ENCODE results near the gene KDM2B.

DNA sequence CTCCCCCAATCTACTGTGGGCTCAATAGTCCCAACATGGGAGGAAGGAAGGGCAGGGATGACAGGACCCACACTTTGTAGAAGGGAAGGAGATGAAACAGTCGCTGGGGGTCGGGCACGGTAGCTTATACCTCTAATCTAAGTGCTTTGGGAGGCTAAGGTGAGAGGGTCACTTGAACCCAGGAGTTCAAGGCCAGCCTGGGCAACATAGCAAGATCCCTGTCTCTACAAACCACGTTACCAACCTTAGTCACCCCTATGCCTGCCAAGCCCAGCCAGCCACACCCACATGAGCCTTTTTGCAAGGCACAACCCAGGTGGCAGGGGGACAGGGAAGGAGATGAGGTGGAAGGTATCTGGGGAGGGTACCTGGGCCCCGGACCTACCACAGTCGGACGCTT lies 31.7 kb downstream of the KDM2B start:
- no peak for TF ChIP-seq EP300 (IDR thresholded peaks at IDR 0.05)
- TF ChIP-seq, protein P1, sequence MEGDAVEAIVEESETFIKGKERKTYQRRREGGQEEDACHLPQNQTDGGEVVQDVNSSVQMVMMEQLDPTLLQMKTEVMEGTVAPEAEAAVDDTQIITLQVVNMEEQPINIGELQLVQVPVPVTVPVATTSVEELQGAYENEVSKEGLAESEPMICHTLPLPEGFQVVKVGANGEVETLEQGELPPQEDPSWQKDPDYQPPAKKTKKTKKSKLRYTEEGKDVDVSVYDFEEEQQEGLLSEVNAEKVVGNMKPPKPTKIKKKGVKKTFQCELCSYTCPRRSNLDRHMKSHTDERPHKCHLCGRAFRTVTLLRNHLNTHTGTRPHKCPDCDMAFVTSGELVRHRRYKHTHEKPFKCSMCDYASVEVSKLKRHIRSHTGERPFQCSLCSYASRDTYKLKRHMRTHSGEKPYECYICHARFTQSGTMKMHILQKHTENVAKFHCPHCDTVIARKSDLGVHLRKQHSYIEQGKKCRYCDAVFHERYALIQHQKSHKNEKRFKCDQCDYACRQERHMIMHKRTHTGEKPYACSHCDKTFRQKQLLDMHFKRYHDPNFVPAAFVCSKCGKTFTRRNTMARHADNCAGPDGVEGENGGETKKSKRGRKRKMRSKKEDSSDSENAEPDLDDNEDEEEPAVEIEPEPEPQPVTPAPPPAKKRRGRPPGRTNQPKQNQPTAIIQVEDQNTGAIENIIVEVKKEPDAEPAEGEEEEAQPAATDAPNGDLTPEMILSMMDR (IDR thresholded peaks at IDR 0.05): no peak

Measured in esophagus muscularis mucosa (tissue), 3 donors.